Left lobe of liver (tissue), 1 donor: Measurements from ENCODE around the gene NAA16. TPM values are rescaled to one million over a fixed set of nuclear protein-coding genes. Genes with fewer than 3 reads are reported as not detected.

Source experiments
- total RNA-seq: library from RNA; stranded (reverse); gene quantifications from one replicate; pipeline ENCODE4 v1.2.1, GENCODE V29; 2021
- donor health status: DM: no; HTN: yes; CAD: no.

NAA16 gene
- total RNA-seq, 1 donor from 2014 or later = 6.1 TPM

Other genes with a start within 250 kb of the NAA16 start
- 3.9 TPM for gene WBP4, start 249.8 kb upstream of the NAA16 start, total RNA-seq
- gene KBTBD6, start 178.5 kb upstream of the NAA16 start, total RNA-seq = 3.6 TPM
- 6.3 TPM for gene KBTBD7, start 116.7 kb upstream of the NAA16 start, total RNA-seq
- gene MTRF1, start 47.7 kb upstream of the NAA16 start, total RNA-seq = 6.2 TPM
- 0.88 TPM for gene RGCC, start 146.3 kb downstream of the NAA16 start, total RNA-seq